ENCODE measurements around the gene SLC12A6.

GRCh38 chr15:34327906-34328305 is 9.7 kb downstream of the SLC12A6 start:
- no peak for TF ChIP-seq CTCF (IDR thresholded peaks at IDR 0.05)
- TF ChIP-seq POLR2A (IDR thresholded peaks at IDR 0.05) = no peak
